ENCODE measurements around the gene CAMK2G.
"Not testable (repeated sequence)": the region's sequence is repeated elsewhere in the genome, so short reads cannot be mapped to it uniquely, and the experiment has no call there.

The CAMK2G gene

GRCh38 chr10:73812657-73813056 is 61.7 kb downstream of the CAMK2G start:
- DNase-seq (ENCODE audit: low read depth in 2 of 2) = no peak

- DNase-seq (ENCODE audit: low read depth in 2 of 2) = peak; percentile 5 to 9
Observed at GRCh38 chr10:73810735-73811465, 63.5 kb downstream of the CAMK2G start.

- DNase-seq (ENCODE audit: low read depth in 2 of 2) = no peak
Observed at GRCh38 chr10:73810358-73810734, 64.0 kb downstream of the CAMK2G start.

GRCh38 chr10:73809061-73809818 is 65.1 kb downstream of the CAMK2G start:
- DNase-seq (ENCODE audit: low read depth in 2 of 2) = no peak

GRCh38 chr10:73808021-73808815 is 66.1 kb downstream of the CAMK2G start:
- DNase-seq (ENCODE audit: low read depth in 2 of 2) = no peak

GRCh38 chr10:73807471-73807870 is 66.9 kb downstream of the CAMK2G start:
- no peak for DNase-seq (ENCODE audit: low read depth in 2 of 2)

GRCh38 chr10:73806176-73806950 is 68.0 kb downstream of the CAMK2G start:
- DNase-seq (ENCODE audit: low read depth in 2 of 2) = no peak

GRCh38 chr10:73803680-73804286 is 70.6 kb downstream of the CAMK2G start:
- DNase-seq (ENCODE audit: low read depth in 2 of 2) = no peak

- no peak for DNase-seq (ENCODE audit: low read depth in 2 of 2)
Observed at GRCh38 chr10:73802276-73802991, 71.9 kb downstream of the CAMK2G start.

GRCh38 chr10:73801253-73801590 is 73.1 kb downstream of the CAMK2G start:
- no peak for DNase-seq (ENCODE audit: low read depth in 2 of 2)

GRCh38 chr10:73800560-73801252 is 73.6 kb downstream of the CAMK2G start:
- DNase-seq (ENCODE audit: low read depth in 2 of 2) = no peak

GRCh38 chr10:73799899-73800559 is 74.3 kb downstream of the CAMK2G start:
- DNase-seq (ENCODE audit: low read depth in 2 of 2) = no peak

GRCh38 chr10:73798927-73799560 is 75.3 kb downstream of the CAMK2G start:
- DNase-seq (ENCODE audit: low read depth in 2 of 2) = no peak

GRCh38 chr10:73798087-73798486 is 76.3 kb downstream of the CAMK2G start:
- no peak for DNase-seq (ENCODE audit: low read depth in 2 of 2)

GRCh38 chr10:73797324-73798025 is 76.9 kb downstream of the CAMK2G start:
- DNase-seq (ENCODE audit: low read depth in 2 of 2) = no peak

GRCh38 chr10:73796766-73797165 is 77.6 kb downstream of the CAMK2G start:
- no peak for DNase-seq (ENCODE audit: low read depth in 2 of 2)

- not testable (repeated sequence) for DNase-seq (ENCODE audit: low read depth in 2 of 2)
Observed at GRCh38 chr10:73796035-73796434, 78.3 kb downstream of the CAMK2G start.

GRCh38 chr10:73795491-73795890 is 78.9 kb downstream of the CAMK2G start:
- DNase-seq (ENCODE audit: low read depth in 2 of 2) = not testable (repeated sequence)
